Body of pancreas (tissue), 4 donors: ENCODE results near the gene ATP10D.

ENCODE experiments used
- CTCF ChIP-seq, 7 experiments: fragments of 450-650 bp in 4 of 7; fragments of 200-600 bp in 3 of 7; sonication (generic) in 3 of 7; IDR thresholded peaks; one replicate each; pipeline ENCODE4 v1.5.1; 2016 to 2019; ENCODE audit warnings: antibody characterized with exemption in 7 of 7
- POLR2A ChIP-seq, 3 donors: fragments of 450-650 bp; IDR thresholded peaks; one replicate each; pipeline ENCODE4 v1.6.1; 2016; ENCODE audit warnings: antibody characterized with exemption in 3 of 3, mild to moderate bottlenecking in 2 of 3

DNA sequence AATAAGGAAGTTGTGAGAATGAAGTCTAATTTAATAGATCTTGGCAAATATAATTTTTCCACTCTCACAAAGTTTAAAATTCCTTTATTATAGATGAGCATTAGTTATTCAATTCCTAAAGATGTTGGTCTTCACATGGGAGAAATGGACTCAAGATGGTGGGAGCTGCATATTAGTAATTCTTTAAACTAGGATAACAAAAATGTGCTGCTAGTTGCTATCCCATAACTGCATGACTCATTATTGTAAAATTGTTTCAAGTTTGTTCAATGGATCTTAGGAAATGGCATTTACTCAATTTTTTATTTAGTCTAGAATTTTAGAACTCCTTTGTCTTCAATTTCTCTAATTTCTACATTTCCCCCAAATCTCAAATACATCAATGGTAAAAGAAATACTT lies 155.8 kb downstream of the ATP10D start:
- TF ChIP-seq POLR2A (IDR thresholded peaks at IDR 0.05) (no peak), CTCF (IDR thresholded peaks at IDR 0.05) (no peak)
